ENCODE data around the gene HIPK4.

Gene HIPK4

GRCh38 chr19:40400559-40400958 is 10.6 kb upstream of the HIPK4 start:
- ChIA-PET POLR2A (ENCODE audit: low non-redundant PET) (no interaction called here), CTCF (interaction anchor here (0.6 kb wide), 1 partner anchor 129 kb away, joined by 3 read pairs; no protein-coding TSS in a partner anchor)
- no peak for DNase-seq (ENCODE audit: low spot score)
- no peak overlapping the region for H3K27ac ChIP-seq
- no peak for TF ChIP-seq CTCF (conservative IDR thresholded peaks at IDR 0.05; ENCODE audit: low read depth)

GRCh38 chr19:40398417-40399131 is 8.6 kb upstream of the HIPK4 start:
- peak; percentile 84 for DNase-seq (ENCODE audit: low spot score)
- ChIA-PET CTCF (no interaction called here), POLR2A (ENCODE audit: low non-redundant PET) (no interaction called here)
- H3K27ac ChIP-seq = no peak overlapping the region
- no peak for TF ChIP-seq CTCF (conservative IDR thresholded peaks at IDR 0.05; ENCODE audit: low read depth)

- ChIA-PET CTCF (interaction anchor here (0.5 kb wide), 1 partner anchor 214 kb away, joined by 4 read pairs; no protein-coding TSS in a partner anchor), POLR2A (ENCODE audit: low non-redundant PET) (no interaction called here)
- H3K27ac ChIP-seq = no peak overlapping the region
- TF ChIP-seq CTCF (conservative IDR thresholded peaks at IDR 0.05; ENCODE audit: low read depth) = no peak
- no peak for DNase-seq (ENCODE audit: low spot score)
Observed at GRCh38 chr19:40397568-40397906, 7.6 kb upstream of the HIPK4 start.

- TF ChIP-seq CTCF (conservative IDR thresholded peaks at IDR 0.05; ENCODE audit: low read depth) = no peak
- no peak for DNase-seq (ENCODE audit: low spot score)
- POLR2A ChIA-PET (ENCODE audit: low non-redundant PET) = interaction anchor here (0.6 to 1.0 kb wide), 2 partner anchors 24 kb away, joined by 3 to 5 read pairs; no protein-coding TSS in a partner anchor
- H3K27ac ChIP-seq = no peak overlapping the region
- CTCF ChIA-PET = interaction anchor here (0.5 to 1.0 kb wide), 2 partner anchors 24 to 213 kb away, joined by 3 to 4 read pairs; no protein-coding TSS in a partner anchor
Observed at GRCh38 chr19:40396886-40397567, 7.0 kb upstream of the HIPK4 start.

GRCh38 chr19:40395956-40396355 is 6.0 kb upstream of the HIPK4 start:
- ChIA-PET POLR2A (ENCODE audit: low non-redundant PET) (interaction anchor here (0.5 to 1.0 kb wide), 2 partner anchors 25 to 43 kb away, joined by 3 to 6 read pairs; no protein-coding TSS in a partner anchor), CTCF (interaction anchor here (0.5 to 1.0 kb wide), 3 partner anchors 23 to 96 kb away, joined by 3 to 5 read pairs (median 3); no protein-coding TSS in a partner anchor)
- TF ChIP-seq CTCF (conservative IDR thresholded peaks at IDR 0.05; ENCODE audit: low read depth) = no peak
- no peak for DNase-seq (ENCODE audit: low spot score)
- H3K27ac ChIP-seq = no peak overlapping the region

- POLR2A ChIA-PET (ENCODE audit: low non-redundant PET) = no interaction called here
- DNase-seq (ENCODE audit: low spot score) = no peak
- no peak for TF ChIP-seq CTCF (conservative IDR thresholded peaks at IDR 0.05; ENCODE audit: low read depth)
- no peak overlapping the region for H3K27ac ChIP-seq
- CTCF ChIA-PET = interaction anchor here (1.2 kb wide), 1 partner anchor 20 kb away, joined by 4 read pairs; no protein-coding TSS in a partner anchor
Observed at GRCh38 chr19:40394816-40395210, 4.8 kb upstream of the HIPK4 start.
